Motor neuron (in vitro differentiated cells): ENCODE measurements around the gene TRIM17. TPM values are rescaled to one million over a fixed set of nuclear protein-coding genes. Genes with fewer than 3 reads are reported as not detected.

Experiments used
- ATAC-seq, 8 experiments: fragments of 200-7000 bp; cut with Tn5 transposase; replicated peaks in 6 of 8; 2 replicates each; pipeline ENCODE4 v1.8.0; 2021; ENCODE audit warnings: mild to moderate bottlenecking in 8 of 8, moderate library complexity in 8 of 8
- H3K27ac ChIP-seq, 2 donors: fragments of 250-450 bp; sonication (Bioruptor Pico); 2 replicates each; pipeline ENCODE4 v1.9.0; 2021; ENCODE audit warnings: antibody characterized with exemption in 2 of 2, mild to moderate bottlenecking in 2 of 2, moderate library complexity in 1 of 2
- H3K4me1 ChIP-seq, 2 donors: fragments of 250-450 bp; sonication (Bioruptor Pico); replicated peaks in 1 of 2; 2 replicates each; pipeline ENCODE4 v1.6.1; 2021; ENCODE audit warnings: antibody characterized with exemption in 2 of 2, mild to moderate bottlenecking in 2 of 2, moderate library complexity in 1 of 2
- H3K4me3 ChIP-seq, 5 donors: fragments of 250-450 bp; sonication (Bioruptor Pico); 2 replicates each; pipeline ENCODE4 v1.9.0; 2021; ENCODE audit warnings: antibody characterized with exemption in 5 of 5, mild to moderate bottlenecking in 5 of 5, moderate library complexity in 4 of 5
- WGBS, 10 experiments: fragments of 450-650 bp; shearing (Covaris generic); methylation state at CpG; one replicate each; pipeline ENCODE4 v1.0.0; 2022; 5-methylcytosine and 5-hydroxymethylcytosine counted together
- in situ Hi-C, 9 experiments: fragments of 400-800 bp; cut with MboI; loops; one replicate each; pipeline ENCODE4 v1.15.0; 2021; ENCODE audit warnings: low sequenced_read_pairs in 9 of 9, low pct_unique_long_range_greater_than_20kb in 2 of 9; ENCODE audit not compliant: unreplicated experiment in 9 of 9
- total RNA-seq, 8 experiments: library from RNA; unstranded; fragments of 300-600 nt; gene quantifications; 2 replicates each; pipeline versions ENCODE4 v1.2.3 to v1.2.4, GENCODE V29; 2022

Gene TRIM17
- total RNA-seq, 8 experiments from 2014 or later = 0.92 to 171 (median 3.4) TPM

DNA sequence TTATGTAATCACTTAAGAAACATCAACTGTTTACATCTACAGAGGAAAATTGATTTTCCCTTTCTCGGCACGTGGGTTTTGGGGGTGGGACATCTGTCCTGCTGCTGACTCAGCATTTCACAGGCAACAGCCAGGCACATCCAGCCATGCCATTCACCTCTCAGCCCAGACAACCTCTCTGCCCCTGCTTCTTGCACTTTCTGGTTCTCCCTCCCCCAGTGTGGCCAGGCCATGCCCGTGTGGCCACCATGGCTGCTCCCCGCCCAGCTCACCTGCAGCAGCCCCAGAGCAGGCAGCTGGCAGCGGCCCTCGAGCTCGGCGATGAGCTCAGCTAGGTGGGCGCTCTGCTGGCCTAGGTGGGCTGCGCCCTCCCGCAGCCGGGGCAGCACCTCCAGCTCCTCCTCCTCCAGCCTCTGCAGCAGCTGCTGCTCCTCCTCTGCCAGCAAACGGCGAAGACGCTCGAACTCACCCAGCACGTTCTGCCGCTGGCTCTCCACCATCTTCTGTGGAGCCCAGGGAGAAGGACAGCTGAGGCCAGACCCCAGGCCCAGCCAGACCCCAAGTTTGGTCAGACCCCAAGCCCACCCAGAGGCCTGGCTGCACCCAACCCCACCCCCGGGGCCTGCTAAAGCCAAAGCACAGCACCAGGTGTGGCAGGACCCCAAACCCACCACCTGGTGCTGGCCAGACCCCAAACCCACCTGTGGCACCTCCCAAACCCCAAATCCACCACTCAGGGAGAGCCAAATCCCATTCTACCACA lies 15.8 kb downstream of the TRIM17 start:
- no peak overlapping the region for H3K27ac ChIP-seq
- peak in 1 of 8 experiments; percentile 4 for ATAC-seq
- peaks cover 13 to 15% of the 10 kb centered on the region in 2 donors for H3K4me1 ChIP-seq
- 60 to 100% (median 94%) methylated on average over 1 to 15 of the region's 19 CpGs; no CpG with 5 or more reads in 6 of the 10 experiments for WGBS, 10 experiments
- H3K4me3 ChIP-seq = no peak overlapping the region
- in situ Hi-C loops = no loop called here

DNA sequence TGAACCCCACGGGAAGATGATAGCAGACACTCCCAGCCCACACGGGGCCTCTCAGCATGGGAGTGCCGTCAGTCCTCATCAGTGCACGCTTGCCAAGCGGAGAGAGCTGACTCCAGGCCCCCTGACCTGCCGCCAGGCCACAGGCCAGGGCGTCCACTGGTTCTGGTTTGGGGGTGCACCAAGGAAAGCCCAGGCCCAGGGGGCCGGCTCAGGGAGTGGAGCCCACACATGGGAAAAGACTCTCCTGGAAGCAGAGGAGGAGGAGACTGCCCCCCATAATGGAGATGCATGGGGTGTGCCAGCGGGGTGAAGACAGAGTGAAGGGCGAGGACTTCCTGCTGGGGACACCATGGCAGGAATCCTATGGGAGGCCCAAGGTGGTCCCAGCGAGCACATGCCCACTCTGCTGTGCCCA lies 16.4 kb downstream of the TRIM17 start:
- no peak overlapping the region for H3K4me3 ChIP-seq
- in situ Hi-C loops = no loop called here

DNA sequence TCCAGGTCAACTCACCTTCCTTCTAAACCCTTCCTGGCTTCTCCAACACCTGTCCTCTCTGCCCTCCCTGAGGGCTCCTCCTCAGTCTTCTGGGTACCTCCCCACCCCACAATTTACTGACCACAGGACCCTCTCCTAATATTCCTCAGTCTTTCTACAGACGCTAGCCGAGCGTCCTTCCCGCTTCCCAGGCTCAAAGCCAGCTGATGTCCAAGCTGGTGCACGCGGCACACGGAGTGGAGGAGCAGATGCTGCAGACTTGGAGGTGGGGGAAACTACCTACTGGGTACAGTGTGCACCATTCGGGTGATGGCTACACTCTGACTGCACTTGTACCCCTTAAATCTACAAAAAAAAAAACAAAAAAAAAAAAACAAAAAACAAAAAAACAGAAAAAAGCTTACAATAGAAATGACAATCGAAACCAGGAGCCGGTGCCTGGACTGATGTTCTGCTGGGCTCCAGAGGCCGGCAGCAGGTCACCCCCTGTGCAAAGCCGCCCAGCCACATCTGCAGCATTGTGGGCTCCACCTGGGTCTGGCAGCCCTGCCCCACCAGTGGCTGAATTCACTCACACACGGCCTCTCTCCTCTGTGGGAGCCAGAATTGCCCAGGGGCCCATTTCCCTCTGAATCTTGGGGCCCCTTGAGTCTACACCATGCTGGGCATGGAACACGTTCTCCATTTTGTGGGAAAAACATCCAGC lies 17.0 kb downstream of the TRIM17 start:
- Histone ChIP-seq H3K4me3 (no peak overlapping the region), H3K4me1 (peaks cover 7% of the 10 kb centered on the region in 2 donors), H3K27ac (no peak overlapping the region)
- WGBS, 10 experiments = 89 to 100% (median 95%) methylated on average over 1 to 14 of the region's 14 CpGs
- in situ Hi-C loops = no loop called here
- no peak for ATAC-seq

More for the DNA sequence above, 16.4 kb downstream of the TRIM17 start:
- ATAC-seq = no peak
- Histone ChIP-seq H3K4me1 (peaks cover 12 to 13% of the 10 kb centered on the region in 2 donors), H3K27ac (no peak overlapping the region)
- WGBS, 10 experiments = 60 to 100% (median 94%) methylated on average over 1 to 7 of the region's 11 CpGs; no CpG with 5 or more reads in 4 of the 10 experiments

DNA sequence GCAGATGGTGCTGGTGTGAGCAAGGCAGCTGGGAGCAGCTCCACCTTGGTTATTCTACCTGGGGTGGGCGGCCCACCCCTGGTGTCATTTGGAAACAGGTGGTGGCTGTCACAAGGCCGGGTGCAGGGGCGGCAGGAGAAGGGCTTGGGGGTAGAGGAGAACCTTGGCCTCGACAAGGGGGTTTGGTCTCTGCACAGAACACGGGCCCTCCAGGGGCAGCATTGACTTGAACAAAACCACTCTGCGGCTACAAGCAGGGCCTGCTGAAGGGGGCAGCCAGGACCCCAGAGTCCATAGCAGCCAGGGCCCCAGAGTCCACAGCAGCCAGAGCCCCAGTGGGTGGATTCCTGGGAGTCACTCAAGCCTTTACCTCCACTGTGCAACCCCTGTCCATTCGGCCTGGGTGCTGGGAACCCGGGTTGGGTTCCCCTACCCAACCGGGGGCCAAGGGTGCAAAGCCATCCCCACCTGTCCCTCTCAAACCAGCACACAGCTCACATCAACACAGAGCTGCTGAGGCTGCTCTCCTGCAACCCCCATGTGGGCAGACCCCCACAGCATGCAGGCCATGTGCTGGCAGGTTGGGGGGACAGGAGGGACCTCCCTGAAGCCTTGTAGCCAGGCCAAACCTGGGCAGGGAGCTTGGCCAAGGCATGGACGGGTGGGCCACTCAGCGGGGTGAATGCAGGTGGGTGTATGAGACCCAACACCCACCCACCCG lies 17.8 kb downstream of the TRIM17 start:
- in situ Hi-C loops = no loop called here
- 88 to 92% (median 88%) methylated on average over 3 to 9 of the region's 12 CpGs; no CpG with 5 or more reads in 7 of the 10 experiments for WGBS, 10 experiments
- Histone ChIP-seq H3K27ac (no peak overlapping the region), H3K4me3 (no peak overlapping the region), H3K4me1 (no peaks in the 10 kb centered on the region)
- no peak for ATAC-seq

GRCh38 chr1:228397966-228398365 lies 18.7 kb downstream of the TRIM17 start:
- in situ Hi-C loops = no loop called here
- WGBS, 10 experiments = 73 to 100% (median 98%) methylated on average over 1 to 5 of the region's 6 CpGs; no CpG with 5 or more reads in 1 of the 10 experiments

GRCh38 chr1:228396770-228397662 lies 19.6 kb downstream of the TRIM17 start:
- 60 to 100% (median 85%) methylated on average over 1 to 7 of the region's 21 CpGs; no CpG with 5 or more reads in 5 of the 10 experiments for WGBS, 10 experiments
- no peak overlapping the region for H3K27ac ChIP-seq
- H3K4me3 ChIP-seq = no peak overlapping the region
- in situ Hi-C loops = no loop called here
- no peaks in the 10 kb centered on the region for H3K4me1 ChIP-seq
- ATAC-seq = no peak

More at GRCh38 chr1:228397966-228398365, 18.7 kb downstream of the TRIM17 start:
- H3K4me3 ChIP-seq = no peak overlapping the region
- H3K27ac ChIP-seq = no peak overlapping the region
- ATAC-seq = no peak
- H3K4me1 ChIP-seq = no peaks in the 10 kb centered on the region

GRCh38 chr1:228394571-228395394 lies 21.9 kb downstream of the TRIM17 start:
- in situ Hi-C loops = no loop called here
- WGBS, 10 experiments = 70 to 100% (median 94%) methylated on average over 2 to 16 of the region's 38 CpGs; no CpG with 5 or more reads in 5 of the 10 experiments
- Histone ChIP-seq H3K27ac (no peak overlapping the region), H3K4me1 (no peaks in the 10 kb centered on the region), H3K4me3 (no peak overlapping the region)
- ATAC-seq = peak in 4 of 8 experiments; percentile 12 to 17 (median 14)

DNA sequence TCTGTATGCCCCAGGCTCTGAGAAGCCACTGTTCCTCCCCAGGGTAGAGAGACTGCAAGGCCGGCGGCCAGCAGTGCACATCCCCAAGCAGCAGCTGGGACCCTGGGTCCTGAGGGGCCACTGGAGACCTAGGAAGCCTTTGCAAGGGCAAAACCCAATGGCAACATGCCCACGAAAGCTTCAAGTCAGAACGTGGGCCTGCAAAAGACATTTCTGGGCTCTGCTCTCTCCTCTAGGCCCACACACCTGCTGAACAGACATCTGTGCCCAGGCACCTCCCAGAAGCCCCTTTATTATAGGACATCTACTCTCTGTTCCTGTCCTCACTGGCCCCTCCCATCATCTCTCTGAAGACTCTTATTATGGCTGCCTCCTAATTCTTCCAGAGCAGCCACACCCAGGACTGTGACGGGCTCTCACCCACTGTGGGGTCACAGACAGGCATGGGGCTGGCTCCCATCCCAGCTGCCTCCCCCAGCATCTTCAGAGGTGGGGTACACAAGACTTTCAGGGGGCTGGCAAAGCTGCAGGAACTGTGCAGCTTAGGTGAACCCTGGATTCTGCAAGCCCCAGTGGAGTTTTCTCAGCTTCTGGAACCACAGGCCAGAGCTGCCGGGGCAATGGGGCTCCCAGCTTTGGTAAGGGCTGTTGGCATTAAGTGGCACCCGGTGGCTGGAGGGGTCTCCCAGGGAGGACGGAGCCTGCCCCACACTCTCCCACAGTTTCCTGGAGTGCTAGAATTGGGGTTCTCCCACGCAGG lies 22.7 kb downstream of the TRIM17 start:
- Histone ChIP-seq H3K4me3 (no peak overlapping the region), H3K4me1 (no peaks in the 10 kb centered on the region), H3K27ac (no peak overlapping the region)
- ATAC-seq = peak in 3 of 8 experiments; percentile 7 to 18 (median 16)
- in situ Hi-C loops = no loop called here
- 85 to 100% (median 93%) methylated on average over 1 to 4 of the region's 9 CpGs; no CpG with 5 or more reads in 7 of the 10 experiments for WGBS, 10 experiments

DNA sequence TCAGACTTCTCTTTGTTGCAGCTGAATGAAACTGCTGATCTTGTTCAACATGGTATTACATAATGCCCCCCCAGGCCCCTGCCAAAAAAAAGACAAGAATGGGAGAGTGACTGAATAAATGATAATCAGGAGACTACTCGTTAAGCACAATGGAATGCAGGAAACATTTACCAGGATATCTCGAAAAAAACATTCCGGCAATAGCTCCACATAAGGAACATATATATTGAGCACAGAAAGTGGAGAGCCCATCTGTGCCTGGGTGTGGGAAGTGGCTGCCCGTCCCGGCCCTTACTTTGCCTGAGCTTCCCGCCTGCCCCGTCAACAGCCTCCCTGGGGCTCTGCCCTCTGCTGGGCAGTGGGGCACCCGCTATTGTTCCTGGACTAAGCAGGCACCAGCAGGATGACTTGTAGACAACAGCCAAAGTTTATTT lies 23.4 kb downstream of the TRIM17 start:
- ATAC-seq = peak; percentile 34 to 71 (median 50)
- 0 to 96% (median 74%) methylated on average over 2 to 8 of the region's 8 CpGs; no CpG with 5 or more reads in 3 of the 10 experiments for WGBS, 10 experiments
- in situ Hi-C loops = no loop called here
- H3K4me3 ChIP-seq = no peak overlapping the region
- H3K4me1 ChIP-seq = no peaks in the 10 kb centered on the region
- no peak overlapping the region for H3K27ac ChIP-seq

- in situ Hi-C loops = no loop called here
- no peak overlapping the region for H3K27ac ChIP-seq
- no peak overlapping the region for H3K4me3 ChIP-seq
- WGBS, 10 experiments = 69 to 100% (median 90%) methylated on average over 1 to 10 of the region's 12 CpGs; no CpG with 5 or more reads in 2 of the 10 experiments
- ATAC-seq = peak in 6 of 8 experiments; percentile 3 to 57 (median 26)
- no peaks in the 10 kb centered on the region for H3K4me1 ChIP-seq
These were observed 24.3 kb downstream of the TRIM17 start for GRCh38 chr1:228392111-228392936.
